Lower leg skin (tissue), 3 donors: ENCODE measurements around the gene SASH1.

Source experiments
- POLR2A ChIP-seq, 2 donors: fragments of 450-650 bp; IDR thresholded peaks; one replicate each; pipeline ENCODE4 v1.6.1; 2016 to 2017; ENCODE audit warnings: antibody characterized with exemption in 2 of 2, mild to moderate bottlenecking in 1 of 2, moderate library complexity in 1 of 2
- TF ChIP-seq, protein P1 (sequence below), 3 donors: fragments of 450-650 bp; IDR thresholded peaks; one replicate each; pipeline ENCODE4 v1.5.1; 2016; ENCODE audit warnings: antibody characterized with exemption in 3 of 3, mild to moderate bottlenecking in 3 of 3, moderate library complexity in 2 of 3

DNA sequence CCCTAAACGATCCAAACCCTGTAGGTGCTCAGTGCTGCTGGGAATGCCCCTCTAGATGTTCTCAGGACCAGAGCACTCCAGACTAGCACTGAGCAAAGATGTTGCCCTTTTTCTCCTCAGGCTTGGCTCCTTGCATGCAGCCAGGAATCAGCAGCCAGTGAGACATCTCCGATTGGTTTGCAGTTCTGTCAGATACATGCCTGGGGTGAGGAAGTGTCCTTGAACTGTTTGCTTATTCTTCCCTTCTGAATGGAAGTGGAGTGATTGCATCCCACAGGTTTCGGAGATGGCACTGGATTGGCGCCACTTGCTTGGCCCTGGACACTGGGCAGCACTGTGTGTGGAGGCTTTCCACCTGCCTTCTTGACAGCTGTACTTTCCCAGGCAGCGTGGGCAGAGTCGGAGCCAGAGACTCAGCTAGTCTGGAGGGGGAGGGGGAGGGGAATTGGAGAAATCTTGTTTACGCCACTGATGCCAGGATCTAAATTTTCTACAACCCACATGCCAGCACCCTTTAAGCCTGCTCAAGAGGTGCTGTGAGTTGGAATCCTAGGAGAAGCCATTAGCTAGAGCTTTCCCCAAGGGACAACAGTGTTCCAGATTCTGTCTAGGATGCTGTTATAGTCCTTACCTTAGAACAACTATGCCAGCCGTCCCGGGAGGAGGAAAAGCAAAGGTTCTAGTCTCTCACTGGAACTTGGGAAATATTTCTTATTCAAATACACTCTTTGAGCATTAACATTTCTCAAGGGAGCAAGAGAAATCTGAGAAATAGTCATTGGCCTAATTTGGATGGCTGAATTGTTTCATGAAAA, 49.2 kb upstream of the SASH1 start:
- TF ChIP-seq, protein P1, sequence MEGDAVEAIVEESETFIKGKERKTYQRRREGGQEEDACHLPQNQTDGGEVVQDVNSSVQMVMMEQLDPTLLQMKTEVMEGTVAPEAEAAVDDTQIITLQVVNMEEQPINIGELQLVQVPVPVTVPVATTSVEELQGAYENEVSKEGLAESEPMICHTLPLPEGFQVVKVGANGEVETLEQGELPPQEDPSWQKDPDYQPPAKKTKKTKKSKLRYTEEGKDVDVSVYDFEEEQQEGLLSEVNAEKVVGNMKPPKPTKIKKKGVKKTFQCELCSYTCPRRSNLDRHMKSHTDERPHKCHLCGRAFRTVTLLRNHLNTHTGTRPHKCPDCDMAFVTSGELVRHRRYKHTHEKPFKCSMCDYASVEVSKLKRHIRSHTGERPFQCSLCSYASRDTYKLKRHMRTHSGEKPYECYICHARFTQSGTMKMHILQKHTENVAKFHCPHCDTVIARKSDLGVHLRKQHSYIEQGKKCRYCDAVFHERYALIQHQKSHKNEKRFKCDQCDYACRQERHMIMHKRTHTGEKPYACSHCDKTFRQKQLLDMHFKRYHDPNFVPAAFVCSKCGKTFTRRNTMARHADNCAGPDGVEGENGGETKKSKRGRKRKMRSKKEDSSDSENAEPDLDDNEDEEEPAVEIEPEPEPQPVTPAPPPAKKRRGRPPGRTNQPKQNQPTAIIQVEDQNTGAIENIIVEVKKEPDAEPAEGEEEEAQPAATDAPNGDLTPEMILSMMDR (IDR thresholded peaks at IDR 0.05), result no peak
- TF ChIP-seq POLR2A (IDR thresholded peaks at IDR 0.05), result no peak
